Activated CD4-positive, alpha-beta memory T cell treated with anti-CD3 and anti-CD28 coated beads for 36 hours (primary cell): ENCODE data around the gene RHOG. TPM values are rescaled to one million over a fixed set of nuclear protein-coding genes. Genes with fewer than 3 reads are reported as not detected.
A peak's percentile ranks its signal among the peaks of the same experiment; 100 is the strongest.

Experiments used
- CTCF ChIA-PET: fragments of 350-600 bp; sonication (Branson Sonifier 250); formaldehyde crosslinking; loops from one replicate; lab custom pipeline; 2021; ENCODE audit warnings: antibody characterized with exemption, inconsistent platforms; lab: Charles Lee
- POLR2A ChIA-PET: fragments of 350-600 bp; sonication (Branson Sonifier 250); formaldehyde crosslinking; loops from one replicate; lab custom pipeline; 2021; ENCODE audit warnings: antibody characterized with exemption; lab: Charles Lee
- DNase-seq: peaks from one replicate; pipeline ENCODE4 v3.0.0-alpha.2; 2020
- H3K27ac Mint-ChIP-seq: one replicate; pipeline ENCODE4 v1.8.0; 2021; ENCODE audit warnings: mixed read lengths
- H3K27me3 Mint-ChIP-seq: one replicate; pipeline ENCODE4 v1.8.0; 2021; ENCODE audit warnings: mixed read lengths
- H3K36me3 Mint-ChIP-seq: one replicate; pipeline ENCODE4 v1.8.0; 2021; ENCODE audit warnings: mixed read lengths
- H3K4me1 Mint-ChIP-seq: one replicate; pipeline ENCODE4 v1.8.0; 2021; ENCODE audit warnings: low read depth, mixed read lengths
- H3K4me3 Mint-ChIP-seq: one replicate; pipeline ENCODE4 v1.8.0; 2021; ENCODE audit warnings: mild to moderate bottlenecking, mixed read lengths
- H3K9me3 Mint-ChIP-seq: one replicate; pipeline ENCODE4 v1.8.0; 2021; ENCODE audit warnings: mixed read lengths
- intact Hi-C: fragments of 100-400 bp; cut with micrococcal nuclease; formaldehyde crosslinking; loops from one replicate; pipeline ENCODE4 v1.15.1; 2023
- total RNA-seq, 2 experiments: library from RNA; stranded (reverse); gene quantifications; one replicate each; pipeline ENCODE4 v1.2.3, GENCODE V29; 2021

RHOG gene
- 100 to 1,000 TPM; 181 to 186 TPM for total RNA-seq

- peaks cover 46% of the 10 kb centered on the region for H3K4me1 Mint-ChIP-seq
Observed at GRCh38 chr11:3840870-3841425, at the start of gene RHOG. Gene RHOG (minus strand): TSS chr11:3840959. CDS start chr11:3828138, 12,821 bp downstream.

GRCh38 chr11:3890014-3890413 lies 49.3 kb upstream of the RHOG start:
- Mint-ChIP-seq H3K27ac (no peak overlapping the region), H3K36me3 (peaks cover 6% of the 10 kb centered on the region)
- POLR2A ChIA-PET: no interaction called here

More at GRCh38 chr11:3840870-3841425, at the start of gene RHOG:
- peaks cover 27% of the 10 kb centered on the region for H3K36me3 Mint-ChIP-seq
- DNase-seq: no peak
- ChIA-PET CTCF (interaction anchor here (0.6 to 23.7 kb wide), 18 partner anchors 8 to 256 kb away, joined by 3 to 756 read pairs (median 4); partner anchors contain the start of genes NUP98, PGAP2, RRM1 and STIM1), POLR2A (interaction anchor here (0.6 to 5.7 kb wide), 24 partner anchors 8 to 255 kb away, joined by 3 to 124 read pairs (median 4); partner anchors contain the start of genes NUP98, RRM1 and STIM1)
- H3K27me3 Mint-ChIP-seq: no peaks in the 10 kb centered on the region
- peak within 1 kb of the TSS; percentile 93 for H3K27ac Mint-ChIP-seq
- intact Hi-C loops: loop anchor here (1.0 kb wide), 4 partner anchors 13 to 253 kb away; partner anchors contain the start of genes NUP98 and RRM1
- no peaks in the 10 kb centered on the region for H3K9me3 Mint-ChIP-seq
- H3K4me3 Mint-ChIP-seq: peak within 1 kb of the TSS; percentile 92

GRCh38 chr11:3888876-3889275 lies 48.1 kb upstream of the RHOG start:
- Mint-ChIP-seq H3K4me3 (no peak overlapping the region), H3K27me3 (no peaks in the 10 kb centered on the region), H3K4me1 (peaks cover 51% of the 10 kb centered on the region), H3K36me3 (peaks cover 6% of the 10 kb centered on the region), H3K27ac (no peak overlapping the region), H3K9me3 (no peaks in the 10 kb centered on the region)
- ChIA-PET POLR2A (interaction anchor here (0.6 kb wide), 1 partner anchor 98 kb away, joined by 3 read pairs; no protein-coding TSS in a partner anchor), CTCF (interaction anchor here (0.9 to 2.0 kb wide), 2 partner anchors 12 to 34 kb away, joined by 3 to 5 read pairs; partner anchors contain the start of gene STIM1)
- no peak for DNase-seq
- intact Hi-C loops: no loop called here

More at GRCh38 chr11:3890014-3890413, 49.3 kb upstream of the RHOG start:
- DNase-seq: no peak
- peaks cover 53% of the 10 kb centered on the region for H3K4me1 Mint-ChIP-seq
- H3K9me3 Mint-ChIP-seq: no peaks in the 10 kb centered on the region
- CTCF ChIA-PET: interaction anchor here (0.7 kb wide), 3 partner anchors 11 to 184 kb away, joined by 3 read pairs; no protein-coding TSS in a partner anchor
- H3K4me3 Mint-ChIP-seq: no peak overlapping the region
- no peaks in the 10 kb centered on the region for H3K27me3 Mint-ChIP-seq
- intact Hi-C loops: no loop called here

- DNase-seq: no peak
Observed at GRCh38 chr11:3886985-3887384, 46.2 kb upstream of the RHOG start.

GRCh38 chr11:3885855-3886254 lies 45.1 kb upstream of the RHOG start:
- Mint-ChIP-seq H3K4me3 (no peak overlapping the region), H3K9me3 (no peaks in the 10 kb centered on the region), H3K36me3 (no peaks in the 10 kb centered on the region), H3K27me3 (no peaks in the 10 kb centered on the region), H3K27ac (no peak overlapping the region), H3K4me1 (peaks cover 53% of the 10 kb centered on the region)
- intact Hi-C loops: no loop called here
- ChIA-PET CTCF (no interaction called here), POLR2A (no interaction called here)
- DNase-seq: no peak

More at GRCh38 chr11:3886985-3887384, 46.2 kb upstream of the RHOG start:
- CTCF ChIA-PET: no interaction called here
- intact Hi-C loops: no loop called here
- Mint-ChIP-seq H3K36me3 (no peaks in the 10 kb centered on the region), H3K4me1 (peaks cover 48% of the 10 kb centered on the region), H3K27me3 (no peaks in the 10 kb centered on the region), H3K27ac (no peak overlapping the region), H3K9me3 (no peaks in the 10 kb centered on the region), H3K4me3 (no peak overlapping the region)
- POLR2A ChIA-PET: no interaction called here

GRCh38 chr11:3882655-3883054 lies 41.9 kb upstream of the RHOG start:
- intact Hi-C loops: loop anchor here (1.0 kb wide), 1 partner anchor 27 kb away; the partner anchor contains the start of gene STIM1

GRCh38 chr11:3880724-3881123 lies 40.0 kb upstream of the RHOG start:
- peaks cover 73% of the 10 kb centered on the region for H3K4me1 Mint-ChIP-seq

More at GRCh38 chr11:3882655-3883054, 41.9 kb upstream of the RHOG start:
- Mint-ChIP-seq H3K36me3 (no peaks in the 10 kb centered on the region), H3K4me1 (peaks cover 64% of the 10 kb centered on the region), H3K27ac (no peak overlapping the region), H3K4me3 (no peak overlapping the region), H3K27me3 (no peaks in the 10 kb centered on the region), H3K9me3 (no peaks in the 10 kb centered on the region)
- DNase-seq: no peak
- ChIA-PET POLR2A (interaction anchor here (1.1 kb wide), 1 partner anchor 41 kb away, joined by 4 read pairs; no protein-coding TSS in a partner anchor), CTCF (interaction anchor here (0.6 to 1.5 kb wide), 5 partner anchors 28 to 1908 kb away, joined by 3 to 6 read pairs (median 3); partner anchors contain the start of gene STIM1)

GRCh38 chr11:3879967-3880542 lies 39.3 kb upstream of the RHOG start:
- ChIA-PET CTCF (interaction anchor here (0.6 to 2.0 kb wide), 8 partner anchors 13 to 397 kb away, joined by 3 to 17 read pairs (median 4); partner anchors contain the start of gene STIM1), POLR2A (interaction anchor here (1.9 kb wide), 1 partner anchor 39 kb away, joined by 5 read pairs; the partner anchor contains the start of gene RHOG)
- intact Hi-C loops: loop anchor here (2.0 kb wide), 1 partner anchor 19 kb away; no protein-coding TSS in a partner anchor
- no peaks in the 10 kb centered on the region for H3K36me3 Mint-ChIP-seq
- no peak overlapping the region for H3K4me3 Mint-ChIP-seq
- H3K4me1 Mint-ChIP-seq: peaks cover 75% of the 10 kb centered on the region
- DNase-seq: no peak
- H3K27me3 Mint-ChIP-seq: no peaks in the 10 kb centered on the region
- H3K9me3 Mint-ChIP-seq: no peaks in the 10 kb centered on the region
- H3K27ac Mint-ChIP-seq: peak overlapping the region; percentile 57

More at GRCh38 chr11:3880724-3881123, 40.0 kb upstream of the RHOG start:
- H3K4me3 Mint-ChIP-seq: no peak overlapping the region
- intact Hi-C loops: no loop called here
- DNase-seq: no peak
- peak overlapping the region; percentile 7 for H3K27ac Mint-ChIP-seq
- POLR2A ChIA-PET: no interaction called here
- H3K9me3 Mint-ChIP-seq: no peaks in the 10 kb centered on the region
- no peaks in the 10 kb centered on the region for H3K36me3 Mint-ChIP-seq
- CTCF ChIA-PET: interaction anchor here (0.6 to 1.6 kb wide), 6 partner anchors 26 to 398 kb away, joined by 3 to 17 read pairs (median 4); partner anchors contain the start of gene STIM1
- H3K27me3 Mint-ChIP-seq: no peaks in the 10 kb centered on the region

- Mint-ChIP-seq H3K4me1 (peaks cover 79% of the 10 kb centered on the region), H3K9me3 (no peaks in the 10 kb centered on the region), H3K36me3 (no peaks in the 10 kb centered on the region), H3K27me3 (no peaks in the 10 kb centered on the region), H3K27ac (peak overlapping the region; percentile 57), H3K4me3 (no peak overlapping the region)
- intact Hi-C loops: loop anchor here (2.0 kb wide), 1 partner anchor 19 kb away; no protein-coding TSS in a partner anchor
- CTCF ChIA-PET: interaction anchor here (1.0 to 4.9 kb wide), 6 partner anchors 12 to 193 kb away, joined by 3 to 41 read pairs (median 6); partner anchors contain the start of gene STIM1
- DNase-seq: no peak
- POLR2A ChIA-PET: interaction anchor here (1.9 to 2.1 kb wide), 2 partner anchors 24 to 38 kb away, joined by 5 to 15 read pairs; partner anchors contain the start of genes RHOG and STIM1
Observed at GRCh38 chr11:3879216-3879966, 38.6 kb upstream of the RHOG start.

GRCh38 chr11:3878258-3878584 lies 37.5 kb upstream of the RHOG start:
- no peak for DNase-seq
- no peaks in the 10 kb centered on the region for H3K9me3 Mint-ChIP-seq
- no peak overlapping the region for H3K4me3 Mint-ChIP-seq
- peaks cover 78% of the 10 kb centered on the region for H3K4me1 Mint-ChIP-seq
- H3K27ac Mint-ChIP-seq: no peak overlapping the region
- ChIA-PET CTCF (interaction anchor here (0.8 to 4.9 kb wide), 8 partner anchors 11 to 194 kb away, joined by 3 to 41 read pairs (median 4); partner anchors contain the start of gene STIM1), POLR2A (interaction anchor here (1.9 to 2.1 kb wide), 2 partner anchors 23 to 37 kb away, joined by 5 to 15 read pairs; partner anchors contain the start of genes RHOG and STIM1)
- intact Hi-C loops: loop anchor here (2.0 kb wide), 1 partner anchor 17 kb away; no protein-coding TSS in a partner anchor
- no peaks in the 10 kb centered on the region for H3K27me3 Mint-ChIP-seq
- H3K36me3 Mint-ChIP-seq: peaks cover 2% of the 10 kb centered on the region
